Right renal cortex interstitium (tissue), 3 donors: ENCODE measurements around the gene TESPA1. TPM values are rescaled to one million over a fixed set of nuclear protein-coding genes. Genes with fewer than 3 reads are reported as not detected.
"Not testable (repeated sequence)": the region's sequence is repeated elsewhere in the genome, so short reads cannot be mapped to it uniquely, and the experiment has no call there.

Source experiments
- DNase-seq, 3 donors: peaks; one replicate each; pipeline ENCODE4 v3.0.0-alpha.2; 2013; ENCODE audit warnings: low read depth in 3 of 3, low spot score in 2 of 3
- polyA plus RNA-seq, 3 donors: library from polyadenylated mRNA; unstranded; fragments of 120-200 nt; gene quantifications; one replicate each; pipeline ENCODE4 v1.2.1, GENCODE V29; 2013; ENCODE audit not compliant: insufficient read length in 3 of 3

Gene TESPA1
- polyA plus RNA-seq, 3 donors: 0.29 to 1.0 (median 0.29) TPM

- no peak for DNase-seq
Observed at GRCh38 chr12:54949073-54949711, 35.4 kb downstream of the TESPA1 start.

- no peak for DNase-seq
Observed at GRCh38 chr12:54948171-54948570, 36.4 kb downstream of the TESPA1 start.

GRCh38 chr12:54945082-54945481 is 39.5 kb downstream of the TESPA1 start:
- no peak for DNase-seq

- not testable (repeated sequence) for DNase-seq
Observed at GRCh38 chr12:54943292-54943691, 41.3 kb downstream of the TESPA1 start.

- no peak for DNase-seq
Observed at GRCh38 chr12:54941659-54942058, 42.9 kb downstream of the TESPA1 start.

GRCh38 chr12:54940727-54941315 is 43.7 kb downstream of the TESPA1 start:
- no peak for DNase-seq

GRCh38 chr12:54937929-54938328 is 46.6 kb downstream of the TESPA1 start:
- DNase-seq: no peak

- DNase-seq: no peak
Observed at GRCh38 chr12:54937376-54937775, 47.2 kb downstream of the TESPA1 start.

- no peak for DNase-seq
Observed at GRCh38 chr12:54936736-54937135, 47.8 kb downstream of the TESPA1 start.

- DNase-seq: no peak
Observed at GRCh38 chr12:54935235-54935951, 49.2 kb downstream of the TESPA1 start.

- DNase-seq: no peak
Observed at GRCh38 chr12:54934419-54934818, 50.1 kb downstream of the TESPA1 start.

GRCh38 chr12:54933376-54933775 is 51.2 kb downstream of the TESPA1 start:
- DNase-seq: no peak

- no peak for DNase-seq
Observed at GRCh38 chr12:54932691-54933090, 51.9 kb downstream of the TESPA1 start.

- no peak for DNase-seq
Observed at GRCh38 chr12:54932038-54932437, 52.5 kb downstream of the TESPA1 start.

GRCh38 chr12:54929998-54930397 is 54.6 kb downstream of the TESPA1 start:
- DNase-seq: no peak

- no peak for DNase-seq
Observed at GRCh38 chr12:54926246-54926645, 58.3 kb downstream of the TESPA1 start.

- no peak for DNase-seq
Observed at GRCh38 chr12:54924972-54925707, 59.4 kb downstream of the TESPA1 start.

- no peak for DNase-seq
Observed at GRCh38 chr12:54917001-54917488, 67.5 kb downstream of the TESPA1 start.
